GM23338 (cell line): Measurements from ENCODE around the gene IST1. TPM values are rescaled to one million over a fixed set of nuclear protein-coding genes. Genes with fewer than 3 reads are reported as not detected.

Experiments
- ATAC-seq: fragments of 200-7000 bp; cut with Tn5 transposase; 3 replicates; pipeline ENCODE4 v1.9.1; 2020
- DNase-seq: peaks from one replicate; pipeline ENCODE4 v3.0.0-alpha.2; 2015; ENCODE audit warnings: low spot score
- H2AFZ ChIP-seq: fragments of 200-600 bp; sonication (generic); 2 replicates; pipeline ENCODE4 v1.8.0; 2016; ENCODE audit warnings: antibody characterized with exemption, mild to moderate bottlenecking, moderate library complexity
- H3F3A ChIP-seq: fragments of 200-600 bp; sonication (generic); replicated peaks from 2 replicates; pipeline ENCODE4 v1.8.0; 2017; ENCODE audit warnings: antibody characterized with exemption, mixed run types, low read depth
- H3K27ac ChIP-seq: fragments of 200-600 bp; sonication (generic); 2 replicates; pipeline ENCODE4 v1.6.1; 2016; ENCODE audit warnings: low read depth
- H3K27me3 ChIP-seq: fragments of 200-600 bp; sonication (generic); 2 replicates; pipeline ENCODE4 v1.8.0; 2016; ENCODE audit warnings: mild to moderate bottlenecking, mixed run types, moderate library complexity; ENCODE audit not compliant: insufficient read depth
- H3K36me3 ChIP-seq: fragments of 200-600 bp; sonication (generic); 2 replicates; pipeline ENCODE4 v1.8.0; 2016; ENCODE audit warnings: mild to moderate bottlenecking; ENCODE audit not compliant: insufficient read depth
- H3K4me1 ChIP-seq: fragments of 200-600 bp; sonication (generic); 2 replicates; pipeline ENCODE4 v1.8.0; 2016; ENCODE audit warnings: mild to moderate bottlenecking, moderate library complexity; ENCODE audit not compliant: insufficient read depth
- H3K4me2 ChIP-seq: fragments of 200-600 bp; sonication (generic); 2 replicates; pipeline ENCODE4 v1.7.1; 2017; ENCODE audit warnings: mixed run types
- H3K4me3 ChIP-seq: fragments of 200-600 bp; sonication (generic); 2 replicates; pipeline ENCODE4 v1.6.1; 2016; ENCODE audit warnings: mixed run types
- H3K79me2 ChIP-seq: fragments of 200-600 bp; sonication (generic); replicated peaks from 2 replicates; pipeline ENCODE4 v1.8.0; 2017; ENCODE audit warnings: mild to moderate bottlenecking; ENCODE audit not compliant: insufficient read depth
- H3K9me2 ChIP-seq: fragments of 200-600 bp; sonication (generic); 2 replicates; pipeline ENCODE4 v1.8.0; 2017; ENCODE audit not compliant: insufficient read depth
- H4K20me1 ChIP-seq: fragments of 200-600 bp; sonication (generic); replicated peaks from 2 replicates; pipeline ENCODE4 v1.8.0; 2017; ENCODE audit warnings: mild to moderate bottlenecking; ENCODE audit not compliant: insufficient read depth
- H3K27ac Mint-ChIP-seq: 2 replicates; pipeline ENCODE4 v1.8.0; 2020; ENCODE audit warnings: inconsistent platforms, mild to moderate bottlenecking, moderate library complexity, mixed read lengths
- H3K27me3 Mint-ChIP-seq: 3 replicates; pipeline ENCODE4 v1.8.0; 2022; ENCODE audit warnings: low read depth, mild to moderate bottlenecking, moderate library complexity, mixed read lengths, inconsistent platforms; ENCODE audit not compliant: insufficient read depth, poor library complexity
- H3K36me3 Mint-ChIP-seq: 3 replicates; pipeline ENCODE4 v1.8.0; 2021; ENCODE audit warnings: low read depth, mild to moderate bottlenecking, inconsistent platforms, moderate library complexity, mixed read lengths
- H3K4me1 Mint-ChIP-seq: 3 replicates; pipeline ENCODE4 v1.8.0; 2020; ENCODE audit warnings: mild to moderate bottlenecking, inconsistent platforms, mixed read lengths
- H3K4me3 Mint-ChIP-seq: 3 replicates; pipeline ENCODE4 v1.8.0; 2021; ENCODE audit warnings: moderate library complexity, mild to moderate bottlenecking, inconsistent platforms, mixed read lengths
- H3K9me3 Mint-ChIP-seq: 3 replicates; pipeline ENCODE4 v1.8.0; 2020; ENCODE audit warnings: moderate library complexity, mild to moderate bottlenecking, inconsistent platforms, mixed read lengths
- CTCF ChIP-seq, 2 experiments: fragments of 200-600 bp in 1 of 2; sonication (generic) in 1 of 2; conservative IDR thresholded peaks; 2 replicates each; pipeline versions ENCODE4 v1.5.1 to v1.6.1; 2016 to 2017; ENCODE audit warnings: antibody characterized with exemption in 2 of 2, low read depth in 2 of 2, mild to moderate bottlenecking in 2 of 2, moderate library complexity in 1 of 2
- EZH2 ChIP-seq: fragments of 200-600 bp; sonication (generic); IDR thresholded peaks from one replicate; pipeline ENCODE4 v1.8.0; 2017; ENCODE audit warnings: antibody characterized with exemption, mild to moderate bottlenecking, low read depth; ENCODE audit not compliant: unreplicated experiment
- EZH2phosphoT487 ChIP-seq: fragments of 200-600 bp; sonication (generic); IDR thresholded peaks from one replicate; pipeline ENCODE4 v1.8.1; 2018; ENCODE audit warnings: antibody characterized with exemption; ENCODE audit not compliant: unreplicated experiment
- JUNB ChIP-seq: IDR thresholded peaks from one replicate; pipeline ENCODE4 v1.6.1; 2016; ENCODE audit warnings: antibody characterized with exemption; ENCODE audit not compliant: unreplicated experiment
- NANOG ChIP-seq: IDR thresholded peaks from 2 replicates; pipeline ENCODE4 v1.6.1; 2016; ENCODE audit warnings: antibody characterized with exemption, borderline replicate concordance
- POLR2AphosphoS5 ChIP-seq: IDR thresholded peaks from 2 replicates; pipeline ENCODE4 v1.6.1; 2016; ENCODE audit warnings: antibody characterized with exemption, low read depth
- REST ChIP-seq: IDR thresholded peaks from one replicate; pipeline ENCODE4 v1.6.1; 2018; ENCODE audit warnings: antibody characterized with exemption; ENCODE audit not compliant: unreplicated experiment
- STAT1 ChIP-seq: IDR thresholded peaks from one replicate; pipeline ENCODE4 v1.6.1; 2016; ENCODE audit warnings: antibody characterized with exemption; ENCODE audit not compliant: unreplicated experiment
- ZNF114 ChIP-seq: fragments of 250-450 bp; sonication (Bioruptor Pico); IDR thresholded peaks from 2 replicates; pipeline ENCODE4 v1.5.0; 2020; ENCODE audit warnings: mild to moderate bottlenecking, moderate library complexity
- ZNF331 ChIP-seq: fragments of 250-450 bp; sonication (Bioruptor Pico); IDR thresholded peaks from 2 replicates; pipeline ENCODE4 v1.5.0; 2020; ENCODE audit warnings: low read depth, mild to moderate bottlenecking, moderate library complexity
- polyA plus RNA-seq: library from polyadenylated mRNA; unstranded; fragments of >200 nt; fragmentation: Nextera tagmentation; extraction: Ambion mirVana; gene quantifications from 2 replicates; pipeline ENCODE4 v1.2.1, GENCODE V29; 2016
- total RNA-seq: library from RNA; depleted of rRNA; stranded (reverse); fragments of >200 nt; shearing (Covaris generic); gene quantifications from 2 replicates; pipeline ENCODE4 v1.2.3, GENCODE V29; 2014
- TF ChIP-seq, protein P1 (sequence below): IDR thresholded peaks from 2 replicates; pipeline ENCODE4 v1.6.1; 2016; ENCODE audit warnings: antibody characterized with exemption
- TF ChIP-seq, protein P2 (sequence below): fragments of 250-450 bp; sonication (Bioruptor Pico); IDR thresholded peaks from 2 replicates; pipeline ENCODE4 v1.5.0; 2020; ENCODE audit warnings: mild to moderate bottlenecking, moderate library complexity

Gene IST1
- total and polyA plus RNA-seq, 2 experiments from 2014 or later, result 108 to 234 TPM

DNA sequence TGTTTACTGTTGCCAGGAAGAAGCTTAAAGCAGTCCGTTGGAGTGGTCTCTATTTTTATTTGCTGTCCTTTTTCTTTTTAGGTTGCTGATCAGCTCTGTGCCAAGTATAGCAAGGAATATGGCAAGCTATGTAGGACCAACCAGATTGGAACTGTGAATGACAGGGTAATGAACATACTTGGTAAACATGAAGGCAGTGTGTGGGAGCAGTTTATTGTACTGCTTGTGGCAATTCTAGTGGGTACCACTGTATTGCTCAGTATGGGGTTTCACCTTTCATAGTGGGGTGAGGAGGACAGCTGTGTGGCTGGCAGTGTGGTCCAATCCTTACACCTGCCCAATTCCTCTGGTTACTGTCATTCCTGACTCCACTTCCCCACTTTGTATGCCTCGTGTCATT is 25.3 kb downstream of the IST1 start:
- no peak for TF ChIP-seq CTCF (conservative IDR thresholded peaks at IDR 0.05; ENCODE audit: low read depth in 2 of 2)
- TF ChIP-seq POLR2AphosphoS5, result no peak
- no peak for TF ChIP-seq ZNF114 (CRISPR knock-in tag)
- TF ChIP-seq JUNB, result no peak
- TF ChIP-seq STAT1, result no peak
- no peak for TF ChIP-seq REST
- TF ChIP-seq, protein P1, sequence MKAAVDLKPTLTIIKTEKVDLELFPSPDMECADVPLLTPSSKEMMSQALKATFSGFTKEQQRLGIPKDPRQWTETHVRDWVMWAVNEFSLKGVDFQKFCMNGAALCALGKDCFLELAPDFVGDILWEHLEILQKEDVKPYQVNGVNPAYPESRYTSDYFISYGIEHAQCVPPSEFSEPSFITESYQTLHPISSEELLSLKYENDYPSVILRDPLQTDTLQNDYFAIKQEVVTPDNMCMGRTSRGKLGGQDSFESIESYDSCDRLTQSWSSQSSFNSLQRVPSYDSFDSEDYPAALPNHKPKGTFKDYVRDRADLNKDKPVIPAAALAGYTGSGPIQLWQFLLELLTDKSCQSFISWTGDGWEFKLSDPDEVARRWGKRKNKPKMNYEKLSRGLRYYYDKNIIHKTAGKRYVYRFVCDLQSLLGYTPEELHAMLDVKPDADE, result no peak
- TF ChIP-seq ZNF331 (CRISPR knock-in tag), result no peak
- no peak for TF ChIP-seq EZH2
- no peak for TF ChIP-seq EZH2phosphoT487
- TF ChIP-seq, protein P2, sequence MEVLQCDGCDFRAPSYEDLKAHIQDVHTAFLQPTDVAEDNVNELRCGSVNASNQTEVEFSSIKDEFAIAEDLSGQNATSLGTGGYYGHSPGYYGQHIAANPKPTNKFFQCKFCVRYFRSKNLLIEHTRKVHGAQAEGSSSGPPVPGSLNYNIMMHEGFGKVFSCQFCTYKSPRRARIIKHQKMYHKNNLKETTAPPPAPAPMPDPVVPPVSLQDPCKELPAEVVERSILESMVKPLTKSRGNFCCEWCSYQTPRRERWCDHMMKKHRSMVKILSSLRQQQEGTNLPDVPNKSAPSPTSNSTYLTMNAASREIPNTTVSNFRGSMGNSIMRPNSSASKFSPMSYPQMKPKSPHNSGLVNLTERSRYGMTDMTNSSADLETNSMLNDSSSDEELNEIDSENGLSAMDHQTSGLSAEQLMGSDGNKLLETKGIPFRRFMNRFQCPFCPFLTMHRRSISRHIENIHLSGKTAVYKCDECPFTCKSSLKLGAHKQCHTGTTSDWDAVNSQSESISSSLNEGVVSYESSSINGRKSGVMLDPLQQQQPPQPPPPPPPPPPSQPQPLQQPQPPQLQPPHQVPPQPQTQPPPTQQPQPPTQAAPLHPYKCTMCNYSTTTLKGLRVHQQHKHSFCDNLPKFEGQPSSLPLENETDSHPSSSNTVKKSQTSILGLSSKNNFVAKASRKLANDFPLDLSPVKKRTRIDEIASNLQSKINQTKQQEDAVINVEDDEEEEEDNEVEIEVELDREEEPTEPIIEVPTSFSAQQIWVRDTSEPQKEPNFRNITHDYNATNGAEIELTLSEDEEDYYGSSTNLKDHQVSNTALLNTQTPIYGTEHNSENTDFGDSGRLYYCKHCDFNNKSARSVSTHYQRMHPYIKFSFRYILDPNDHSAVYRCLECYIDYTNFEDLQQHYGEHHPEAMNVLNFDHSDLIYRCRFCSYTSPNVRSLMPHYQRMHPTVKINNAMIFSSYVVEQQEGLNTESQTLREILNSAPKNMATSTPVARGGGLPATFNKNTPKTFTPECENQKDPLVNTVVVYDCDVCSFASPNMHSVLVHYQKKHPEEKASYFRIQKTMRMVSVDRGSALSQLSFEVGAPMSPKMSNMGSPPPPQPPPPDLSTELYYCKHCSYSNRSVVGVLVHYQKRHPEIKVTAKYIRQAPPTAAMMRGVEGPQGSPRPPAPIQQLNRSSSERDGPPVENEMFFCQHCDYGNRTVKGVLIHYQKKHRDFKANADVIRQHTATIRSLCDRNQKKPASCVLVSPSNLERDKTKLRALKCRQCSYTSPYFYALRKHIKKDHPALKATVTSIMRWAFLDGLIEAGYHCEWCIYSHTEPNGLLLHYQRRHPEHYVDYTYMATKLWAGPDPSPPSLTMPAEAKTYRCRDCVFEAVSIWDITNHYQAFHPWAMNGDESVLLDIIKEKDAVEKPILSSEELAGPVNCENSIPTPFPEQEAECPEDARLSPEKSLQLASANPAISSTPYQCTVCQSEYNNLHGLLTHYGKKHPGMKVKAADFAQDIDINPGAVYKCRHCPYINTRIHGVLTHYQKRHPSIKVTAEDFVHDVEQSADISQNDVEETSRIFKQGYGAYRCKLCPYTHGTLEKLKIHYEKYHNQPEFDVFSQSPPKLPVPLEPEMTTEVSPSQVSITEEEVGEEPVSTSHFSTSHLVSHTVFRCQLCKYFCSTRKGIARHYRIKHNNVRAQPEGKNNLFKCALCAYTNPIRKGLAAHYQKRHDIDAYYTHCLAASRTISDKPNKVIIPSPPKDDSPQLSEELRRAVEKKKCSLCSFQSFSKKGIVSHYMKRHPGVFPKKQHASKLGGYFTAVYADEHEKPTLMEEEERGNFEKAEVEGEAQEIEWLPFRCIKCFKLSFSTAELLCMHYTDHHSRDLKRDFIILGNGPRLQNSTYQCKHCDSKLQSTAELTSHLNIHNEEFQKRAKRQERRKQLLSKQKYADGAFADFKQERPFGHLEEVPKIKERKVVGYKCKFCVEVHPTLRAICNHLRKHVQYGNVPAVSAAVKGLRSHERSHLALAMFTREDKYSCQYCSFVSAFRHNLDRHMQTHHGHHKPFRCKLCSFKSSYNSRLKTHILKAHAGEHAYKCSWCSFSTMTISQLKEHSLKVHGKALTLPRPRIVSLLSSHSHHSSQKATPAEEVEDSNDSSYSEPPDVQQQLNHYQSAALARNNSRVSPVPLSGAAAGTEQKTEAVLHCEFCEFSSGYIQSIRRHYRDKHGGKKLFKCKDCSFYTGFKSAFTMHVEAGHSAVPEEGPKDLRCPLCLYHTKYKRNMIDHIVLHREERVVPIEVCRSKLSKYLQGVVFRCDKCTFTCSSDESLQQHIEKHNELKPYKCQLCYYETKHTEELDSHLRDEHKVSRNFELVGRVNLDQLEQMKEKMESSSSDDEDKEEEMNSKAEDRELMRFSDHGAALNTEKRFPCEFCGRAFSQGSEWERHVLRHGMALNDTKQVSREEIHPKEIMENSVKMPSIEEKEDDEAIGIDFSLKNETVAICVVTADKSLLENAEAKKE (CRISPR knock-in tag), result no peak
- no peak for TF ChIP-seq NANOG
- no peak overlapping the region for H3K27ac ChIP-seq
- Mint-ChIP-seq H3K4me3 (no peak overlapping the region), H3K9me3 (no peaks in the 10 kb centered on the region), H3K27ac (no peak overlapping the region), H3K27me3 (peaks cover 3% of the 10 kb centered on the region), H3K36me3 (peaks cover 100% of the 10 kb centered on the region), H3K4me1 (no peaks in the 10 kb centered on the region)
- ATAC-seq, result no peak
- peaks cover 100% of the 10 kb centered on the region for H3K36me3 ChIP-seq
- H3K9me2 ChIP-seq, result no peaks in the 10 kb centered on the region
- H2AFZ ChIP-seq, result no peak overlapping the region
- H3K4me1 ChIP-seq, result no peaks in the 10 kb centered on the region
- H3K27me3 ChIP-seq, result no peaks in the 10 kb centered on the region
- H3K79me2 ChIP-seq, result peaks cover 67% of the 10 kb centered on the region
- no peak overlapping the region for H3K4me3 ChIP-seq
- peaks cover 6% of the 10 kb centered on the region; the same call in 1 of the 2 replicates for H3F3A ChIP-seq
- H4K20me1 ChIP-seq, result peaks cover 62% of the 10 kb centered on the region
- no peak for DNase-seq
- no peak overlapping the region for H3K4me2 ChIP-seq
